H1 (cell line): ENCODE data around the gene BTF3L4.

ENCODE experiments used
- EZH2 ChIP-seq: fragments of 200-600 bp; sonication (generic); IDR thresholded peaks from 2 replicates; pipeline ENCODE4 v1.7.1; 2012; ENCODE audit warnings: low read depth, mild to moderate bottlenecking, moderate library complexity, low read length, inconsistent platforms; ENCODE audit not compliant: severe bottlenecking
- MAFK ChIP-seq: IDR thresholded peaks from 2 replicates; pipeline ENCODE4 v1.6.1; 2012; ENCODE audit warnings: low read depth, mild to moderate bottlenecking, improper control_type of control experiment, low read length
- POLR2A ChIP-seq, 2 experiments: IDR thresholded peaks; 1 replicate in 1 of 2; 2 replicates in 1 of 2; pipeline ENCODE4 v1.6.1; 2011; ENCODE audit warnings: low read depth in 2 of 2, low read length in 2 of 2, mild to moderate bottlenecking in 2 of 2; ENCODE audit errors: control extremely low read depth in 1 of 2
- TAF1 ChIP-seq: IDR thresholded peaks from 2 replicates; pipeline ENCODE4 v1.6.1; 2011; ENCODE audit warnings: mild to moderate bottlenecking, low read depth, low read length
- TEAD4 ChIP-seq: IDR thresholded peaks from 2 replicates; pipeline ENCODE4 v1.6.1; 2012; ENCODE audit warnings: low read depth, low read length, inconsistent platforms, mixed read lengths
- TF ChIP-seq, protein P1 (sequence below), 3 experiments: IDR thresholded peaks; 1 replicate in 2 of 3; 2 replicates in 1 of 3; pipeline versions ENCODE4 v1.5.1 to v1.6.1; 2011; ENCODE audit warnings: low read length in 3 of 3, mild to moderate bottlenecking in 3 of 3, inconsistent platforms in 2 of 3, low read depth in 1 of 3, moderate library complexity in 1 of 3; ENCODE audit not compliant: insufficient read depth in 1 of 3; ENCODE audit errors: control extremely low read depth in 1 of 3

DNA sequence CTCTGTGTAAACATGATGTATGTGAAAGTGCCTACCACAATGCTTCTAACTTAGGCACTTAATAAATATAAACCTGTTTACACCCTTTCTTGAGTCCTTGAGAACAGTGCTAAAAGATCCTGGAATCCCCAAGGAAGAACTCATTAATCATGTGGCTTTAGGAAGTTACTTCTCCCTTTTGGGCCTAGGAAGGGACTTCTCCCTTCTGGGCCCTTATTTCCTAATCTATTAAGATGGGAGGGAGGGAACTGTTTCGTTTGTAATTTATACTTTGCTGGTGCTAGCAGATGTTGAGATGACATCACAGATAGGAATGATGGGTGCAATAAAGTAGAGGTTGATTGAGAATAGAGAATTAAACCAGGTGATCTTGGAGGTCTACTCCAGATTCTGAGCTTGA lies 1.2 kb downstream of the BTF3L4 start:
- TF ChIP-seq, protein P1, sequence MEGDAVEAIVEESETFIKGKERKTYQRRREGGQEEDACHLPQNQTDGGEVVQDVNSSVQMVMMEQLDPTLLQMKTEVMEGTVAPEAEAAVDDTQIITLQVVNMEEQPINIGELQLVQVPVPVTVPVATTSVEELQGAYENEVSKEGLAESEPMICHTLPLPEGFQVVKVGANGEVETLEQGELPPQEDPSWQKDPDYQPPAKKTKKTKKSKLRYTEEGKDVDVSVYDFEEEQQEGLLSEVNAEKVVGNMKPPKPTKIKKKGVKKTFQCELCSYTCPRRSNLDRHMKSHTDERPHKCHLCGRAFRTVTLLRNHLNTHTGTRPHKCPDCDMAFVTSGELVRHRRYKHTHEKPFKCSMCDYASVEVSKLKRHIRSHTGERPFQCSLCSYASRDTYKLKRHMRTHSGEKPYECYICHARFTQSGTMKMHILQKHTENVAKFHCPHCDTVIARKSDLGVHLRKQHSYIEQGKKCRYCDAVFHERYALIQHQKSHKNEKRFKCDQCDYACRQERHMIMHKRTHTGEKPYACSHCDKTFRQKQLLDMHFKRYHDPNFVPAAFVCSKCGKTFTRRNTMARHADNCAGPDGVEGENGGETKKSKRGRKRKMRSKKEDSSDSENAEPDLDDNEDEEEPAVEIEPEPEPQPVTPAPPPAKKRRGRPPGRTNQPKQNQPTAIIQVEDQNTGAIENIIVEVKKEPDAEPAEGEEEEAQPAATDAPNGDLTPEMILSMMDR (IDR thresholded peaks at IDR 0.05; ENCODE audit: control extremely low read depth in 1 of 3, insufficient read depth in 1 of 3, low read depth in 1 of 3, low read length in 3 of 3), result no peak
- TF ChIP-seq MAFK, result no peak
- no peak for TF ChIP-seq EZH2
- TF ChIP-seq TAF1, result no peak
- TF ChIP-seq TEAD4, result no peak
- no peak for TF ChIP-seq POLR2A (IDR thresholded peaks at IDR 0.05; ENCODE audit: control extremely low read depth in 1 of 2, low read depth in 2 of 2, low read length in 2 of 2)
